C4-2B (cell line): Measurements from ENCODE around the gene NPRL2.

Experiments used
- ZFX ChIP-seq: fragments of 450-650 bp; IDR thresholded peaks from 2 replicates; pipeline ENCODE4 v1.6.1; 2017
- TF ChIP-seq, protein P1 (sequence below): fragments of 450-650 bp; conservative IDR thresholded peaks from 2 replicates; pipeline ENCODE4 v1.5.1; 2017; ENCODE audit warnings: mild to moderate bottlenecking

DNA sequence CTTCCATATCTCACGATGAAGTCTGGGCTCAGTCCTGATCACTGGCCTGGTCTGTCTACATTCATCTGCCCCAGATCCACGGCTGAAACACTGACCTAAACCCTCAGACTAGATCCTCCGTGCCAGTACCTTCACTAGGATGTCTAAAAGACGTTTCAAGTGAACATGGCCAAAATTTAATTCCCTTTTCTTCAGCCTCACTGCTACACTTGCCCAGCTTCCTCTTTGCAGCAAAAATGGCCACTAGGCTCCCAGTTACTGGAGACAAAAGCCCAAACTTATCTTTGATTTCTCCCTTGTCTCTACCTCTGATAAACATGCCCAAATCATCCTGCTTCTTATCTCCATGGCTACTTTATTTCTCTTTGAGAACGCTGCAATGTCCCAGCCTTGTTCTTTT lies 11.6 kb downstream of the NPRL2 start:
- TF ChIP-seq, protein P1, sequence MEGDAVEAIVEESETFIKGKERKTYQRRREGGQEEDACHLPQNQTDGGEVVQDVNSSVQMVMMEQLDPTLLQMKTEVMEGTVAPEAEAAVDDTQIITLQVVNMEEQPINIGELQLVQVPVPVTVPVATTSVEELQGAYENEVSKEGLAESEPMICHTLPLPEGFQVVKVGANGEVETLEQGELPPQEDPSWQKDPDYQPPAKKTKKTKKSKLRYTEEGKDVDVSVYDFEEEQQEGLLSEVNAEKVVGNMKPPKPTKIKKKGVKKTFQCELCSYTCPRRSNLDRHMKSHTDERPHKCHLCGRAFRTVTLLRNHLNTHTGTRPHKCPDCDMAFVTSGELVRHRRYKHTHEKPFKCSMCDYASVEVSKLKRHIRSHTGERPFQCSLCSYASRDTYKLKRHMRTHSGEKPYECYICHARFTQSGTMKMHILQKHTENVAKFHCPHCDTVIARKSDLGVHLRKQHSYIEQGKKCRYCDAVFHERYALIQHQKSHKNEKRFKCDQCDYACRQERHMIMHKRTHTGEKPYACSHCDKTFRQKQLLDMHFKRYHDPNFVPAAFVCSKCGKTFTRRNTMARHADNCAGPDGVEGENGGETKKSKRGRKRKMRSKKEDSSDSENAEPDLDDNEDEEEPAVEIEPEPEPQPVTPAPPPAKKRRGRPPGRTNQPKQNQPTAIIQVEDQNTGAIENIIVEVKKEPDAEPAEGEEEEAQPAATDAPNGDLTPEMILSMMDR = no peak
- TF ChIP-seq ZFX = no peak
